Measurements from ENCODE around the gene ZNF554.

GRCh38 chr19:2808129-2808941 lies 11.3 kb upstream of the ZNF554 start:
- TF ChIP-seq CTCF (IDR thresholded peaks at IDR 0.05; ENCODE audit: poor library complexity) (no peak), EZH2 (IDR thresholded peaks at IDR 0.05; ENCODE audit: borderline replicate concordance) (no peak)

All from hepatocyte (in vitro differentiated cells).